Anterior cingulate cortex (tissue), 58 donors: ENCODE data around the gene PLXNB1.
"Not testable (repeated sequence)": the region's sequence is repeated elsewhere in the genome, so short reads cannot be mapped to it uniquely, and the experiment has no call there.

Source experiments
- DNase-seq, 58 donors: peaks; one replicate each; lab custom pipeline; 2025; lab: John Stamatoyannopoulos, UW

Gene PLXNB1

DNA sequence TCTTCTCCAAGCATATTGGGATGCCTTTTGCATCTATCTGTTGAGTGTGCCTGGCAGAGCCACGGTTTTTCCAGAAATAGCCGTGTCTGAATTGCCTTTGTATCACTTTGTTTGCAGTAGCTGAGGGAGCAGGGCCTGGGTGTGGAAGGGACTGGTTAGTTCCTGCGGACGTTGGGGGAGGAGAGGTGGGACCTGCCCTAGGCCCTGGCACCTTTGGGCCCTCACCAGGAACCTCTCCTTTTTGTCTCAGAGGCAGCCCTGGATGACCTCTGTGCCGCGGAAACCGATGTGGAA, 35.3 kb upstream of the PLXNB1 start:
- peak in 2 of 58 donors; percentile 75 to 76 for DNase-seq

DNA sequence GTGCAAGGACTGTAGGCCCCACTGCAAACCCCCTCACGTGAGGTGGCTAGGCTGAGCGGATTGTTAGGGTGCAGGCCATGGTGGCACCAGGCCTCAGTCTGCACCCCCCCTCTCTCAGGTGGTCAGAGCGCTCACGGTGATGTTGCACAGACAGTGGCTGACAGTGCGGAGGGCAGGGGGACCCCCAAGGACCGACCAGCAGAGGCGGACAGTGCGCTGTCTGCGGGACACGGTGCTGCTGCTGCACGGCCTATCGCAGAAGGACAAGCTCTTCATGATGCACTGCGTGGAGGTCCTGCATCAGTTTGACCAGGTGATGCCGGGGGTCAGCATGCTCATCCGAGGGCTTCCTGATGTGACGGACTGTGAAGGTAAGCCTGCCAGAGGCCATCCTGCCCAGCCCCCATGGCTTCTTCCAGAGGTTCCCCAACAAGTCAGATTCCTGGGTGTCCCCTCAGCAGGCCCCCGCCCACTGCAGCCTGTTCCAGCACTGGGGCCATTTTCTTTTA, 34.9 kb upstream of the PLXNB1 start:
- peak in 2 of 58 donors; percentile 50 to 53 for DNase-seq

DNA sequence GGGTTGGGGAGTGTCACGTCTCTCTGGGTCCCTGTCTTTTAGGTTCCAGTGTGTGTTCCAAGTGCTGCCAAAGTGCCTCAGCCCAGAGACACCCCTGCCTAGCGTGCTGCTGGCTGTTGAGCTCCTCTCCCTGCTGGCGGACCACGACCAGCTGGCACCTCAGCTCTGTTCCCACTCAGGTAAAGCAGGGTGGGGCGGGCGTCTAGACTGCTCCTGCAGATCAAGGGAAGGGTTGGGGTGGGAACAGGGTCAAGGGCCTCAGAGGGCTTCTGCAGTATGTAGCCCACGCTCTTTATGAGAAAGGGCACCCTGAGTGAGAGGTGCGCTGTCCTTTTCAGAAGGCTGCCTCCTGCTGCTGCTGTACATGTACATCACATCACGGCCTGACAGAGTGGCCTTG, 33.8 kb upstream of the PLXNB1 start:
- no peak for DNase-seq

DNA sequence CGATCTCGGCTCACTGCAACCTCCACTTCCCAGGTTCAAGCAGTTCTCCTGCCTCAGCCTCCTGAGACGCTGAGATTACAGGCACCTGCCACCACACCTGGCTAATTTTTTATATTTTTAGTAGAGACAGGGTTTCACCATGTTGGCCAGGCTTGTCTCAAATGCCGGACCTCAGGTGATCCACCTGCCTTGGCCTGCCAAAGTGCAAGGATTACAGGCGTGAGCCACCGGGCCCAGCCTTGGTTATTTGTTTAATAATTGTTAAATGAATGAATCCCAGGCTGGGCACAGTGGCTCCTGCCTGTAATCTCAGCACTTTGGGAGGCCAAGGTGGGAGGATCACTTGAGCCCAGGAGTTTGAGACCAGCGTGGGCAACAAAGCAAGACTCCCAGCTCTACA, 31.9 kb upstream of the PLXNB1 start:
- DNase-seq, result not testable (repeated sequence)

DNA sequence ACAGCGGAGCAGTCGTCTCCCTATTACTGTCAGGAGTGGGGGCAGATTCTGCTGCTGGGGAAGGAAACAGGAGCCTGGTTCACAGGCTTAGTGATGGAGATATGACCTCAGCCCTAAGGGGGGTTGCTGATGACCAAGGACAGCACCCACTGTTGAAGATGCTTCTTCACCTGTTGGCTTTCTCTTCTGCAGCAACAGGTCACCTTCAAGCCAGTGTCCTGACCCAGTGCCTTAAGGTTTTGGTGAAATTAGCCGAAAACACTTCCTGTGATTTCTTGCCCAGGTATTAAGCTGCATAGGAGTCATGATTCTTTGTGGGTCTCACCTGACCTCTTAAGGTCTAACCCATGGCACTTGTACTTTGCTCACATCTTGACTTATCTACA, 30.6 kb upstream of the PLXNB1 start:
- no peak for DNase-seq

DNA sequence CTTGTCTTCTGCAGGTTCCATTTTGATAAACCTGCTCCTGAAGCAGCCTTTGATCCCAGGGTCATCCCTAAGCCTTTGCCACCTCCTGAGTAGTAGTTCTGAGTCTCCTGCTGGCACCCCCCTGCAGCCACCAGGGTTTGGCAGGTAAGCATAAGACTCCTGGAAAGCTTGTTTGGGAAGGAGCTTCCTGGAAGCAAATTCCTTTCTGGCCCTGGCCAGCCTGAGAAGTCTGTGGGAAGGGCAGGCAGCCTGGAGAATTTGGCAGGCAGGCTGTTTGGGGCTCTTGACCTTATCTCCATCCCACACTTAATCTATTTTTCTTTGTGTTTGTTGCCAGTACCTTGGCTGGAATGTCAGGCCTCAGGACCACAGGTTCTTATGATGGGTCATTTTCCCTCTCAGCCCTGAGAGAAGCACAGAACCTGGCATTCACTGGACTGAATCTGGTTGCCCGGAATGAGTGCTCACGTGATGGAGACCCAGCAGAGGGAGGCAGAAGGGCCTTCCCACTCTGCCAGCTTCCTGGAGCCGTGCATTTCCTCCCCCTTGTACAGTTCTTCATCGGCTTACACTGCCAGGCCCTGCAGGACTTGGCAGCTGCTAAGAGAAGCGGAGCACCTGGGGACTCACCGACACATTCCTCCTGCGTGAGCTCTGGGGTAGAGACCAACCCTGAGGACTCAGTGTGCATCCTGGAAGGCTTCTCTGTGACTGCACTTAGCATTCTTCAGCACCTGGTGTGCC, 30.1 kb upstream of the PLXNB1 start:
- DNase-seq, result no peak

DNA sequence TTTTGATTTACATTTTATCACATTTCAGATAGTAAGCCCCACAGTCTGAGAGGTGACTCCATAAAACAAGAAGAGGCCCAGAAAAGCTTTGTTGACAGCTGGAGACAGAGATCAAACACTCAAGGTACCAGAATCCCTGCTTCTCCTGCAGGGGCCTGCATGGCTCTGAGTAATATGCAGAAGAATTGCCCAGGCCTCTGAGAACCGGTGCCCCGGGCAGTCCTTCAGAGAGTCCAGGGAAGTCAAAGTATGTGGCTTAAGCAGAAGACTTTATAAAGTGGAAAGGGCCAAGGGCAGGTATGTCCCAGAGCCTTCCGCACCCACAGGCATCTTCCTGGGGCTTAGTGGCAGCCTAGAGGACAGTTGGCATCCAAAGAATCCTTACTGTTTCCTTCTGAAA, 29.4 kb upstream of the PLXNB1 start:
- no peak for DNase-seq

DNA sequence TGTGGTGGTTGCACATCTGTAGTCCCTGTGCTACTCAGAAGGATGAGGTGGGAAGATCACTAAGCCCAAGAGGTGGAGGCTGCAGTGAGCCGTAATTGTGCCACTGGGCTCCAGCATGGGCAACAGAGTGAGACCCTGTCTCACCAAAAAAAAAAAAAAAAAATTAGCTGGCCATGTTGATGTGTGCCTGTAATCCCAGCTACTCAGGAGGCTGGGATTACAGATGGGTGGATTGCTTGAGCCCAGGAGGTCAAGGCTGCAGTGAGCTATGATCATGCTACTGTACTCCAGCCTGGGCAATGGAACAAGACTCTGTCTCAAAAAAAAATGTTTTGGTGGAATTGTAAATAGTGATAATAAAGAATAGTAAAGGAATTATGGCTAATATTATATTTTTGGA, 26.6 kb upstream of the PLXNB1 start:
- no peak for DNase-seq

DNA sequence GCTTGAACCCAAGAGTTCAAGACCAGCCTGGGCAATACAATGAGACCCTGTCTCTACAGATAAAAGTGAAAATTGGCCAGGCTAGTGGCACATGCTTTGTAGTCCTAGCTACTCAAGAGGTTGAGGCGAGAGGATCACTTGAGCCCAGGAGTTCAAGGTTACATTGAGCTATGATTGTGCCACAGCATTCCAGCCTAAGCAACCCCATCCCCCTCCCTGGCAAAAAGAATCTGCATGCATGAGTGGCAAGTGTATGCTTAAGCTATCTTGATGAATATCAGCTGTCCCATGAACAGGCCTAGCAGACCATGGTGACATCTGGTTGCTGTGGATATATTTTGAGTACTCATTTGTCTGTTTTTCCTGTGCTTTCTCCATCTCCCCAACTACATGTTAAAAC, 21.4 kb upstream of the PLXNB1 start:
- DNase-seq, result no peak

DNA sequence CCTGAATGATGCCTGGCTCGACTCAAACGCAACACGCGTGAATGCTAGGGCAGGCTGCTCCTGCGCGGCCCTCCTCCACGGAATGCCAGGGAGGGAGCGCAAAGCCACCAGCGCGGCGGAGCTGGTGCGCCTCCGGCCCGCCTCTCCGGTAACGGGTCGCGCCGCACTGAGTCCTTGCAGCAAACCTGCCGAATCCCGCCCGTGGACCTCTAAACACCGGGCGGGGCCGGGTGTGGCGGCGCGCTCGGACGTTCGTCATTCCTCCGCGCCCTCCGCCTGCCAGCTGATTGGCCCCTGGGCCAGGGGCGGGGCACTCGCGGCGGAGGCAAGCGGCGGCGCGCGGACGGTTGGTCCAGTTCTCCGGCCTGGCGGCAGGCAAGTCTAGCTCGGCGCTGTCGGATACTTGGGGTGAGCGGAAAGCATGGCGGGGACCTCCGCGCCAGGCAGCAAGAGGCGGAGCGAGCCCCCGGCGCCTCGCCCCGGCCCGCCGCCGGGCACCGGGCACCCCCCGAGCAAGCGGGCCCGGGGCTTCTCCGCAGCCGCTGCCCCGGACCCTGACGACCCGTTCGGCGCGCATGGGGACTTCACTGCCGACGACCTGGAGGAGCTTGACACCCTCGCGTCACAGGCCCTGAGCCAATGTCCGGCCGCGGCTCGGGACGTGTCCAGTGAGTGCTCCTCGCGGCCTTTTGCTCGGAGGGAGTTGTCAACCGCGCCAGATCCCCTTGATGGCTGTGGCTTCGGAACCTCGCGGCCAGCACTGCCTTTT, 16.7 kb upstream of the PLXNB1 start, which contains the start of gene ATRIP:
Gene ATRIP (plus strand): TSS at position 313 of the 769 bp plus-strand sequence. CDS start 109 bp downstream, at position 422.
- peak in 57 of 58 donors; percentile 24 to 94 (median 84) for DNase-seq

DNA sequence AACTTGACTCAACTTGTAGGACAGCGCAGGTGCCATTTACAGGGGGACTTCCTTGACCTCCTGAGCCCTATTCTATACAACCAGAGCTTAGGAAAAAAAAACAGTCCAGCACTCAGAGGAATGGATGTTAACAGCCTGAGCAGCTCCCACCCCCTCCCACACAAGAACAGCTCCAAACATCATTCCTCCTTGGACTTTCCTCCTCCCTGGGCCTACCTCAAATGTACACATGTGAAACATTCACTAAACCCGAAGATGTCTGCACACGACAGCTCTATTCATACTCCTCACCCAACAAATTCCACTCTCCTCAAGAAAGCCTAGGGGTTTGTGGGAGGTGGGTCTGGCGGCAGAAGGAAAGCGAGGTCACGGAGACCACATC, 16.1 kb upstream of the PLXNB1 start:
- DNase-seq, result no peak

DNA sequence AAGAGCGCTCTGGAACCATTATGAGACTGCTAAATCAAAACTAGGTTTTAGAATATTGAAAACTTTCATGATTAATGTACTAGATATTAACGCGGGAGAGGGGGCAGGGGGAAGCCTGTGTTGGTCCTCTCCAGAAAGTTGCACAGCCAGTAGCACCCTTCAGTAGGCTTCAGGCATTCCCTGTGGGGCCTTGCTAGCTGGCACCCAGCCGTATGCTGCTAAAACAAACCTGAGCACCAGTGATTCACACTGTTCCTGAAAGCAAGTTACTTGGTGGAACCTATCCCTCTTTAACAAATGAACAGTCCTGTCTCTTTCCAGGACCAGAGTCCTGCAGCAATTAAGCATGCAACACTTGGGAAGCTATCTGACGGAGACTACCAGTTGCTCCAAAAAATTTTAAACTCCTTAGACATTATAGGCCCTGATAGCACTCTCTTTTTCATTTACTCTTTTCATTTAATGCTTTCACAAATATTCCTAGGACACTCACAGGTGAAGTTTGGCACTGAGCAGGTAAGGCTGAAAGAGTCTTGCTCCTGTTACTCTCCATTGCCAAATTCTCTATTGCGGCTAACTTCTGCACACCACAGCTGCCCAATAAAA, 15.5 kb upstream of the PLXNB1 start:
- no peak for DNase-seq

DNA sequence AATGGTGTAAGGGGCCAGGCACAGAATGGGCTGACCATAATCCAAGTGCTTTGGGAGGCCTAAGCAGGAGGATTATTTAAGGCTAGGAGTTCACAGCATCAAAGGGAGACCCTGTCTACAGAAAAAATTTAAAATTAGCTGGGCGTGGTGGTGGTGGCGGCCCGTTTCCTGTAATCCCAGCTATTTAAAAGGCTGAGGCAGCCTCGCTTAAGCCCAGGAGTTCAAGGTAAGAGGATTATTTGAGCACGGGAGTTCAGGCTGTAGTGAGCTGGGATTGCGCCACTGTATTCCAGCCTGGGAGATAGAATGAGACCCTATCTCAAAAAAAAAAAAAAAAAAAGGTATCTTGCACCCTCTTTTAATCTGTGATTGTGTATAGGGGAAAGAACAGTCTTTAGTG, 12.1 kb upstream of the PLXNB1 start:
- DNase-seq, result no peak

DNA sequence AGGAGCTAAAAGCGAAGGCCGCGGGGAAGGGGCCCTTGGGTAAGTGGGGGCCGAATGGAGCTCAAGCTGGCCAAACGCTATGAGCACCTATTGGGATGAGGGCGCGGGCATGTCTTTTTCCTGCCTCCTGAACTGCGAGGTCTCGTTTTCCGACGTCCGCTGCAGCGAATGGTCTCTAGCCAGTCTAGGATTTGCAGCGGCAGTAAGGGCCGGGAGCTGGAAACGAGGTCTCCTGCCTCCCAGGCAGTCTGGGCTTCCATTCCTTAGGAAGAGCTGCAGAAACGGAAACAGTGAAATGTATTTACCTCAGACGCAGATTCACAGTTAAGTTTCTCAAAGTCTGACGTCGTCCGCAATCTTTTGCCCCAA, 10.7 kb upstream of the PLXNB1 start:
- peak in 2 of 58 donors; percentile 37 to 53 for DNase-seq

DNA sequence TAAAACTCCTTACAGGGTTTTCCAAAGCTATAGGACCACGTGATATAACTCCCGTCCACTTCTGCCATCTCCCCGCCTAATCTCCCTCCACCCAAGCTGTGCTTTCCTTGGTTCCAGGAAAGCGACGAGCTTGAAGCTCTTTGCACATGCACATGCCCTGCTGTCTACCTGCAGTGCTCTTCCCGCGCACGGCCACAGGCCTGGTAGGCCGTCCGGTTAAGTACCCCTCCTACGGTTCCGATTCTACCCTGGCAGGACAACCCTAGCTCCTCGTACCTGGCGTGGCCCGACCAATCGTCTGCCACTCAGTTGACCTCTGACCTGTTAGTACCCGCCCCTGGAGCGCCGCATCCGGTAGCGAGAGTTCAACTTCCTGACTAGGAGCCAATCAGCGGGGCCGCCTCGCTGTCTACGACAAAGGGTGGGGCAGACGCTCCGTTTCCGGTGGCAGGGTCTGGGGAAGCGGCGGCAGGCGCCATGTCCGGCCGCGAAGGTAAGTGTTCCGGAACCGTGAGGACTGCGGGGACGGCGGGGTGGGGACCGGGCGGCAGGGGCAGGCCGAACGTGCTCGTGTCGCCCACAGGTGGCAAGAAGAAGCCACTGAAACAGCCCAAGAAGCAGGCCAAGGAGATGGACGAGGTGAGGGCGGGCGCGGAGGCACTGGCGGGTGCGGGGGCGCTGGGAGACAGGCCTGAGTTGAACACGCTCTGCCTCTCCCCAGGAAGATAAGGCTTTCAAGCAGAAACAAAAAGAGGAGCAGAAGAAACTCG, 10.1 kb upstream of the PLXNB1 start, which contains the start of the genes CCDC51 and TMA7:
Gene CCDC51 (minus strand): TSS at position 300 of the 770 bp plus-strand sequence. CDS start 4,991 bp downstream, outside the sequence.
Gene TMA7 (plus strand): TSS at position 438 of the 770 bp plus-strand sequence. CDS start 40 bp downstream, at position 478.
- peak; percentile 73 to 99 (median 98) for DNase-seq

DNA sequence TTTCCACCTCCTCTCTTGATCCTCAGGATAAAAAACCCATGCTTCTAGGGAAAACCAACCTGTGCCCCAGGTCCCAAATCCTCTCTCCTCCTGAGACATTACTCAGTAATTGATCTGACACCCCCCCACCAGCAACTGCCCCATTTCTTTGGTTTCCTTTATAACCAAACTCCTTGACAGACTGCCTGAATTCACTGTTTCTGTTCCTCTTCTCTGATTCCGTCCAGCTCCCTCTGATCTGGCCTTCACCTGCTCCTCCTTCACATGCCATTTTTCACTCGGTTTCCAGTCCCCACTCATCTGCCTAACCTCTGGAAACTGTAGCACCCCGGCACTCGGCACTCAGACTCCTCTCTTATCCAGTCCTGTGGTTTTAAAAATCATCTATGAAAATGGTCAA, 7.9 kb upstream of the PLXNB1 start:
- no peak for DNase-seq

DNA sequence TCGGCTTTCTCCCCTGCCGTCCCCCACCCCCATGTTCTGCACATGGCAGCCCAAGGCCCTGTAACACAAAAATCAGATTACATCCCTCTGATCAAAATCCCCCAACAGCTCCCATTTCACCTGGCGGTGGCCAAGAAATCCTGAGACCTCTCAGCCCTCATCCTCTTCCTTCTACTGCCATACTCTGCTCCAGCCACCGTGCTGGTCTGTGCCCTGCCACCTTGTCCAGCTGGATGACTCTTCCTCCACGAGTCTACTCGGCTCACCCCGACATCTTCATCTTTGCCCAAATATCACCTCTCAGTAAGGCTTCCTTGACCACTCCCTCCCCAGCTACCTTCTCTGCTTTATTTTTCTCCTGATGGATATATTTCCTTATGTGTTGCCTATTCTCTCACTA, 7.0 kb upstream of the PLXNB1 start:
- DNase-seq, result no peak

DNA sequence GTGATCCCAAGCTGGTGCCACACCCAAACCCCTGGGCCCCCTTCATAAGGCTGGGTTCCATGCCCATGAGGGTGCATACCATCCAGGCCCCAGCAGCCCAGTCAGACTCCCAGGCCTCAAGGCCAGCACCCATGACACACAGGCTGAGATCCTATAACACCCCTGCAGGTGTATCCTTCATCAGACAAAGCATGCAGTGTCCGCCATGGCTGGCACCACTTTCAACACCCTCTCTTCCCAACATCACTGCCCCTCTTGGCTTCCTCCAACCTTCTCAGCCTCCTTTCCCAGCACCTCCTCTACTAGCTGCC, 6.5 kb upstream of the PLXNB1 start:
- DNase-seq, result no peak

DNA sequence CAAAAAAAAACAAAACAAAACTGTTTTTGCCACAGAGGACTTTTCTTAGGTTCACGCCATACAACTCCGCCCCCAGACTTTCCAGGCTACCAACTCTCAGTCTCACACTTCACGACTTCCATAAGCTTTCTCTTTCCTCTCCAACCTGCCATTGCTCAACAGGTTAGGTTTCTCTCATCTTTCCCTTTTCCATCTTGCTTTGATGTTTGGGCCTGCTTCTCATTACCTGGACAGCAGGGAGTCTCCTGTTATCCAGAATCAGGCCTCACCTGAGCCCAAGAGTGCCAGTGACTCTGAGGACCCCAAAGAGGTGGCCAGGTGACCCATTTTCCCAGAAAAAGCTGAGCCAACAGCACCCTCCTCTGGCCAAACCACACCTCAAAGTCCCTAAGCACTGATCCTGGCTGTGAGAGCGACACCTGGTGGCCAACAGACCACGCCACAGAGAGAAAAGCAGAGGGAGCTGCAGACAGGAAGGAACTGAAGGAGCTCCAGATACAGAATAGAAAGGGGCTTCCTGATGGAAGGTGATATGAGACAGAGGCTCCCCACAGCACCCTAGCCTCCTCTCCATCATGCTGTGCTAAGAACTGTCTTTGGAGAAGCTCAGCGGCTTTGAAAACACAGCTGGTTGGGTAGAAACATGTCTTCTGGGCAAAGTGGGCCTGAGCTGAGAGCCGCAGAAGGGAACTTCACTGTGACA, 6.0 kb upstream of the PLXNB1 start:
- DNase-seq, result peak in 57 of 58 donors; percentile 6 to 93 (median 77)

DNA sequence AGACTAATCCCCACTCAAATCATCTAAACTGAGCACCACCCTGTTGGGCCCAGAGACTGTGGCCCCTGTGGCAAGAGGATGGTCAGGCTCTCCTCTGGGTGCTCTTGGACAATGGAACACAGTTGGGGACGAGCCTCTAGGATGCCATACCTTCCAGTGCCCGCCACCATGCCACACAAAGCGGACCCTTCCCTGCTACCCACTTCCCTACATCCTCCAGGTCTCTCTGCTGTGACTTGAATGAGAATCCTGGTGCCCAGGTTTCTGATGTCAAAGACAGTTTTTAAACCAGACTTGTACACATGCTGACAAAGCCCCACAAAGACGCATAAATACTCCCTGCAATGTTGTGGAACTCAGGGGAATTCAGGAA, 5.3 kb upstream of the PLXNB1 start:
- DNase-seq, result no peak
